ENCODE data around the gene ABCA4.

The ABCA4 gene

DNA sequence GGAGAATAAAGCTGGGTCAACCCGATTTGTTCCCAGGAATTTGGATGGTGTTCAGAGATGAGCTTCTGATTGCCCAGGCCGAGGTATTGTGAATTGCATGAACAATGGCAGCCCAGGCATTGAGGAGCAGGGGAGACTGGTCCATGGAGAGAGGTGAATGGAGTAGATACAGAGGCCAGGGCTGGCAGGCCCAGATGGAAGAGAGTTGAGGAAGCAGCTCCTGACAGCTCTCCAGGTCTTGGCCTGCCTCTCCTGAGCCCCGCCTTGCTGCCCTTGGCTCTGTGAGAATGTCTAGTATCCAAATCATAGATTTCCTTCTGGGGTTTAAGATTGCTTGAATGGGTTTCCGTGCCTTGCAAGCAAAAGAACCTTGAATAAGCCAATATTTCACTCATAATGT lies 11.5 kb downstream of the ABCA4 start:
- no peak overlapping the region for H3K4me3 ChIP-seq (ENCODE audit: low read depth, low read length)
- TF ChIP-seq, protein P1, sequence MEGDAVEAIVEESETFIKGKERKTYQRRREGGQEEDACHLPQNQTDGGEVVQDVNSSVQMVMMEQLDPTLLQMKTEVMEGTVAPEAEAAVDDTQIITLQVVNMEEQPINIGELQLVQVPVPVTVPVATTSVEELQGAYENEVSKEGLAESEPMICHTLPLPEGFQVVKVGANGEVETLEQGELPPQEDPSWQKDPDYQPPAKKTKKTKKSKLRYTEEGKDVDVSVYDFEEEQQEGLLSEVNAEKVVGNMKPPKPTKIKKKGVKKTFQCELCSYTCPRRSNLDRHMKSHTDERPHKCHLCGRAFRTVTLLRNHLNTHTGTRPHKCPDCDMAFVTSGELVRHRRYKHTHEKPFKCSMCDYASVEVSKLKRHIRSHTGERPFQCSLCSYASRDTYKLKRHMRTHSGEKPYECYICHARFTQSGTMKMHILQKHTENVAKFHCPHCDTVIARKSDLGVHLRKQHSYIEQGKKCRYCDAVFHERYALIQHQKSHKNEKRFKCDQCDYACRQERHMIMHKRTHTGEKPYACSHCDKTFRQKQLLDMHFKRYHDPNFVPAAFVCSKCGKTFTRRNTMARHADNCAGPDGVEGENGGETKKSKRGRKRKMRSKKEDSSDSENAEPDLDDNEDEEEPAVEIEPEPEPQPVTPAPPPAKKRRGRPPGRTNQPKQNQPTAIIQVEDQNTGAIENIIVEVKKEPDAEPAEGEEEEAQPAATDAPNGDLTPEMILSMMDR (IDR thresholded peaks at IDR 0.05; ENCODE audit: borderline replicate concordance, insufficient read depth, low read depth, low read length), result no peak

DNA sequence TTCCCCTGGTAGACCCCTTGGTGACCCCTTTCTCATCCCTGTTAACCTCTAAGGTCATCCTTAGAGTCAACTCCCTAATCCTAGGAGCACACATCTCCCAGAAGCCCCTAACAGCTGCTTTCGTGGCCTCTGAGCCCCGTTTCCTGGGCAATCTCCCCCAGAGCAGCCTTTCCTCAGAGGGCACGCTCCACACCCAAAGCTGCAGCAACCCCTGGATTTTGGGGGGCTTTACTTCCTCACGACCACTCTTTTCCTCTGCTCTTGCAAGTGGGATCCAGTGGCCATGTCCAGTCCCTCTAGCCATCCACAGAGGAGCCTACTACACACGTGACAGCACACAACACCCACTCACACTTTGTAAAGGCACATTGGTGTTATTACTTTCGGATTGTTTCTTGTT lies 13.8 kb downstream of the ABCA4 start:
- no peak overlapping the region for H3K4me3 ChIP-seq (ENCODE audit: low read depth, low read length)
- TF ChIP-seq, protein P1 (IDR thresholded peaks at IDR 0.05; ENCODE audit: borderline replicate concordance, insufficient read depth, low read depth, low read length), result no peak

DNA sequence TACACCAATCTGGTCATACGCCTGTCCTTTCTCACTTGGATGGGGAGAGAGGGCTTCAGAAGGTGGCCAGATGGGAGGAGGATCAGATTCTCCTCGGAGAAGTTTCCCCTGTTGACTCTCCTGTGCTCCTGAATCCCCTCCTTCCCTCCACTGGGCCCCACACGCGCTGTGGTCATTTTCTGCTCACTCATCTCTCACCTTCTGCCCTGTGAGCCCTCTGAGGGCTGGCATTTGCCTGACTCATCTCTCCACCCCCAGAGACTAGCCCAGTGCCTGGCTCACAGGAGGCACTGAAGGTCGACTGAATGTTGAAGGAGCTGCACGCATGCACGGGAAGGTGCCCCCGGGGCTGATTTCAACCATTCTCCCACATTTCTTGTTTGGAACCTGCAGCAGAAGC lies 14.2 kb downstream of the ABCA4 start:
- no peak overlapping the region for H3K4me3 ChIP-seq (ENCODE audit: low read depth, low read length)
- TF ChIP-seq, protein P1 (IDR thresholded peaks at IDR 0.05; ENCODE audit: borderline replicate concordance, insufficient read depth, low read depth, low read length), result no peak

DNA sequence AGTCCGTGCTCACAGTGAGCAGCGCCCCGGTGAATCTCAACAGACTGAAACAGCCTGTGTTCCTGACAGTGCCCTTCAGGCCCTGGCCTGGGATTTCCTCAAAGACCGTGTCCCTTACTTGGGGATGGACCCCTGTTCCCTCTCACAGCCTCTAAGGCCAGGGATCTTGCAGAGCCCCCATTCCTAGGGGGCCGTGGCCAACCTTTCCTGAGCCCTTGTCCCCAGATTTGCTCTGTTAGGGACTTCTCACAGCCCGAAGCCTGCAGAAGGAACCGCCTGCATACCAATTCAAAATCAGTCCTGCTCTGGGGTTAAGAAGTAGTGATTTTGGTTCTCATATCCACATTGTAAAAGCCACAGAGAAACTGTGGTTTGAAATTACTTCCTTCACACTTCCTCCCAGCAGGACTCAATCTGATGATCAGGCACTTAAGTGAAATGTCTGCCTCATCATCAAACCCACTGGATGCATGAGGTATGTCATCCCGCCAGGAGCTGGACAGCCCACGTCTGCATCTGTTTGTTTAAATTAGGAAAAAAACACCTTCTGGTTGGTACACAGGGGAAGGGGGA lies 14.9 kb downstream of the ABCA4 start:
- H3K4me3 ChIP-seq (ENCODE audit: low read depth, low read length), result no peak overlapping the region

DNA sequence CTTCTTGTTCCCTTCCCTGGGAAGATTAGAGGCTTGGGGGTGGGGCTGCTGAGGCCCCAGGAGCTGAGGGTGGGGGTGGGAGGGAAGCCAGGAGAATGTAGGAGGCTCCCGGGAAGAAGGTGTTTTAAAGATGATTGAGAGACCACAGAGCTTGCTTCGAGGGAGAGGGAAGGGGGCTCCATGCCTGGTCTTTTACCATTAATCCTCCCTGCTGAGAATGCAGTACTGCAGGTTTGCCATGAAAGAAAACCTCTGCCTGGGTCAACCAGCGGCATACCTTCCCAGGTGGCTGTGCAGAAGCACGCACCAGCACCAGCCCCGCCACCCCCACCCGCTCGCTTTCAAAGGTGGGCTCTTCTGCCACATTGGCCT lies 15.4 kb downstream of the ABCA4 start:
- TF ChIP-seq, protein P1 (IDR thresholded peaks at IDR 0.05; ENCODE audit: borderline replicate concordance, insufficient read depth, low read depth, low read length), result no peak
- H3K4me3 ChIP-seq (ENCODE audit: low read depth, low read length), result no peak overlapping the region

More for the DNA sequence above, 14.9 kb downstream of the ABCA4 start:
- TF ChIP-seq, protein P1 (IDR thresholded peaks at IDR 0.05; ENCODE audit: borderline replicate concordance, insufficient read depth, low read depth, low read length), result no peak

DNA sequence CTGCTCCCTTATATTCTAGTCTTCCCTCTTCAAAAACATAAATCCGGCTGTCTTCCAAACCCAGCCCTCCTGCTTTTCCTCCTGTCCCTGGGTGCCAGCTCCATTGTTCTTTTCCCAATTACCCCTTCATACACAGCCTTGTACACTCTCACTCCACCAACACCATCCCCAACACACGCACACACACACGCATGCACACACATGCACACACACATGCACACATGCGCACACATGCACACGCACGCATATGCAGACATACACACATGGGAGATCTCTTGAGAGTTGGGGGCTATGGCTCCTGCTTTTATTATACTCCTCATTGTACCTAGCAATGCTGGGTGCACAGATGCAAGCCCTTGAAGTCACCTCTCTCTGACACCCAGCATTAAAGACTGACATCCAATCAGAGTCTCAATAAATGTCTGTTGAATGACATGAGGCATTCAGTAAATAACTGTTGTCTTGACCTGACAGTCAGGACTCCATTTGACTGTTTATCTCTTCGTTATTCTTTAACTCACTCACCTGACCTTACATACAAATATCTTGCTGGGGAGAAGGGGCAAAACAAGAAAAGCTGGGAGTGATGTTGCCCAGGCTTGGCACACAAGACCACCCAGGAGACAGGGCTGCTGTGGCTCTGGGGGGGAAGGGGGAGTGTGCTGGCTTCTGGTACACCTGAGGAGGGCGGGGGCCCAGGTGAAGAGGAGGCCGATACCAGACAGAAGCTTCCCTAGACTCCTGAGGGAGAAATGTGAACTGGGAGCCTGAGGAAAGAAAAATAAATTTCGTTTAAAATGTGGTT lies 16.0 kb downstream of the ABCA4 start:
- H3K4me3 ChIP-seq (ENCODE audit: low read depth, low read length), result no peak overlapping the region

More for the DNA sequence above, 16.0 kb downstream of the ABCA4 start:
- TF ChIP-seq, protein P1 (IDR thresholded peaks at IDR 0.05; ENCODE audit: borderline replicate concordance, insufficient read depth, low read depth, low read length), result no peak
